GM23338 (cell line): ENCODE results near the gene CFAP74. TPM values are rescaled to one million over a fixed set of nuclear protein-coding genes. Genes with fewer than 3 reads are reported as not detected.
A peak's percentile ranks its signal among the peaks of the same experiment; 100 is the strongest.

Experiments used
- ATAC-seq: fragments of 200-7000 bp; cut with Tn5 transposase; 3 replicates; pipeline ENCODE4 v1.9.1; 2020
- DNase-seq: peaks from one replicate; pipeline ENCODE4 v3.0.0-alpha.2; 2015; ENCODE audit warnings: low spot score
- H2AFZ ChIP-seq: fragments of 200-600 bp; sonication (generic); 2 replicates; pipeline ENCODE4 v1.8.0; 2016; ENCODE audit warnings: antibody characterized with exemption, mild to moderate bottlenecking, moderate library complexity
- H3F3A ChIP-seq: fragments of 200-600 bp; sonication (generic); replicated peaks from 2 replicates; pipeline ENCODE4 v1.8.0; 2017; ENCODE audit warnings: antibody characterized with exemption, mixed run types, low read depth
- H3K27ac ChIP-seq: fragments of 200-600 bp; sonication (generic); 2 replicates; pipeline ENCODE4 v1.6.1; 2016; ENCODE audit warnings: low read depth
- H3K27me3 ChIP-seq: fragments of 200-600 bp; sonication (generic); 2 replicates; pipeline ENCODE4 v1.8.0; 2016; ENCODE audit warnings: mild to moderate bottlenecking, mixed run types, moderate library complexity; ENCODE audit not compliant: insufficient read depth
- H3K36me3 ChIP-seq: fragments of 200-600 bp; sonication (generic); 2 replicates; pipeline ENCODE4 v1.8.0; 2016; ENCODE audit warnings: mild to moderate bottlenecking; ENCODE audit not compliant: insufficient read depth
- H3K4me1 ChIP-seq: fragments of 200-600 bp; sonication (generic); 2 replicates; pipeline ENCODE4 v1.8.0; 2016; ENCODE audit warnings: mild to moderate bottlenecking, moderate library complexity; ENCODE audit not compliant: insufficient read depth
- H3K4me2 ChIP-seq: fragments of 200-600 bp; sonication (generic); 2 replicates; pipeline ENCODE4 v1.7.1; 2017; ENCODE audit warnings: mixed run types
- H3K4me3 ChIP-seq: fragments of 200-600 bp; sonication (generic); 2 replicates; pipeline ENCODE4 v1.6.1; 2016; ENCODE audit warnings: mixed run types
- H3K79me2 ChIP-seq: fragments of 200-600 bp; sonication (generic); replicated peaks from 2 replicates; pipeline ENCODE4 v1.8.0; 2017; ENCODE audit warnings: mild to moderate bottlenecking; ENCODE audit not compliant: insufficient read depth
- H3K9me2 ChIP-seq: fragments of 200-600 bp; sonication (generic); 2 replicates; pipeline ENCODE4 v1.8.0; 2017; ENCODE audit not compliant: insufficient read depth
- H4K20me1 ChIP-seq: fragments of 200-600 bp; sonication (generic); replicated peaks from 2 replicates; pipeline ENCODE4 v1.8.0; 2017; ENCODE audit warnings: mild to moderate bottlenecking; ENCODE audit not compliant: insufficient read depth
- H3K27ac Mint-ChIP-seq: 2 replicates; pipeline ENCODE4 v1.8.0; 2020; ENCODE audit warnings: inconsistent platforms, mild to moderate bottlenecking, moderate library complexity, mixed read lengths
- H3K27me3 Mint-ChIP-seq: 3 replicates; pipeline ENCODE4 v1.8.0; 2022; ENCODE audit warnings: low read depth, mild to moderate bottlenecking, moderate library complexity, mixed read lengths, inconsistent platforms; ENCODE audit not compliant: insufficient read depth, poor library complexity
- H3K36me3 Mint-ChIP-seq: 3 replicates; pipeline ENCODE4 v1.8.0; 2021; ENCODE audit warnings: low read depth, mild to moderate bottlenecking, inconsistent platforms, moderate library complexity, mixed read lengths
- H3K4me1 Mint-ChIP-seq: 3 replicates; pipeline ENCODE4 v1.8.0; 2020; ENCODE audit warnings: mild to moderate bottlenecking, inconsistent platforms, mixed read lengths
- H3K4me3 Mint-ChIP-seq: 3 replicates; pipeline ENCODE4 v1.8.0; 2021; ENCODE audit warnings: moderate library complexity, mild to moderate bottlenecking, inconsistent platforms, mixed read lengths
- H3K9me3 Mint-ChIP-seq: 3 replicates; pipeline ENCODE4 v1.8.0; 2020; ENCODE audit warnings: moderate library complexity, mild to moderate bottlenecking, inconsistent platforms, mixed read lengths
- CREB1 ChIP-seq: fragments of 250-450 bp; sonication (Bioruptor Pico); IDR thresholded peaks from 2 replicates; pipeline ENCODE4 v1.5.0; 2020; ENCODE audit warnings: low read depth, mild to moderate bottlenecking, moderate library complexity
- ETS1 ChIP-seq: IDR thresholded peaks from 2 replicates; pipeline ENCODE4 v1.6.1; 2016; ENCODE audit warnings: antibody characterized with exemption
- EZH2 ChIP-seq: fragments of 200-600 bp; sonication (generic); IDR thresholded peaks from one replicate; pipeline ENCODE4 v1.8.0; 2017; ENCODE audit warnings: antibody characterized with exemption, mild to moderate bottlenecking, low read depth; ENCODE audit not compliant: unreplicated experiment
- EZH2phosphoT487 ChIP-seq: fragments of 200-600 bp; sonication (generic); IDR thresholded peaks from one replicate; pipeline ENCODE4 v1.8.1; 2018; ENCODE audit warnings: antibody characterized with exemption; ENCODE audit not compliant: unreplicated experiment
- JUNB ChIP-seq: IDR thresholded peaks from one replicate; pipeline ENCODE4 v1.6.1; 2016; ENCODE audit warnings: antibody characterized with exemption; ENCODE audit not compliant: unreplicated experiment
- REST ChIP-seq: IDR thresholded peaks from one replicate; pipeline ENCODE4 v1.6.1; 2018; ENCODE audit warnings: antibody characterized with exemption; ENCODE audit not compliant: unreplicated experiment
- STAT1 ChIP-seq: IDR thresholded peaks from one replicate; pipeline ENCODE4 v1.6.1; 2016; ENCODE audit warnings: antibody characterized with exemption; ENCODE audit not compliant: unreplicated experiment
- ZNF114 ChIP-seq: fragments of 250-450 bp; sonication (Bioruptor Pico); IDR thresholded peaks from 2 replicates; pipeline ENCODE4 v1.5.0; 2020; ENCODE audit warnings: mild to moderate bottlenecking, moderate library complexity
- ZNF462 ChIP-seq: fragments of 250-450 bp; sonication (Bioruptor Pico); IDR thresholded peaks from 2 replicates; pipeline ENCODE4 v1.5.0; 2020; ENCODE audit warnings: mild to moderate bottlenecking, moderate library complexity
- polyA plus RNA-seq: library from polyadenylated mRNA; unstranded; fragments of >200 nt; fragmentation: Nextera tagmentation; extraction: Ambion mirVana; gene quantifications from 2 replicates; pipeline ENCODE4 v1.2.1, GENCODE V29; 2016
- total RNA-seq: library from RNA; depleted of rRNA; stranded (reverse); fragments of >200 nt; shearing (Covaris generic); gene quantifications from 2 replicates; pipeline ENCODE4 v1.2.3, GENCODE V29; 2014

Gene CFAP74
- total and polyA plus RNA-seq, 2 experiments from 2014 or later: 0.21 TPM; not detected in 1

- TF ChIP-seq ETS1 (no peak), STAT1 (no peak), ZNF114 (CRISPR knock-in tag) (no peak), EZH2 (no peak), JUNB (no peak), CREB1 (CRISPR knock-in tag) (no peak)
Observed at GRCh38 chr1:1929639-1930545, 73.7 kb downstream of the CFAP74 start (continued).

- DNase-seq (no peak), ATAC-seq (no peak; the same call in 2 of the 3 replicates)
- H3K27me3 ChIP-seq: no peaks in the 10 kb centered on the region
- no peaks in the 10 kb centered on the region for H3K36me3 Mint-ChIP-seq
- H3K36me3 ChIP-seq: no peaks in the 10 kb centered on the region
- H3K27ac Mint-ChIP-seq: no peak overlapping the region
- no peaks in the 10 kb centered on the region for H3K4me1 ChIP-seq
- H4K20me1 ChIP-seq: no peaks in the 10 kb centered on the region
- H3F3A ChIP-seq: 0 out of 2 replicates have a peak, but pooled peaks cover 10% of the 10 kb centered on the region
- H3K4me1 Mint-ChIP-seq: no peaks in the 10 kb centered on the region
- 0 out of 2 replicates have a peak, but pooled peaks cover 3% of the 10 kb centered on the region for H3K9me2 ChIP-seq
- H2AFZ ChIP-seq: peak overlapping the region; percentile 74
- H3K4me3 Mint-ChIP-seq: no peak overlapping the region
- peaks cover 16% of the 10 kb centered on the region for H3K9me3 Mint-ChIP-seq
- H3K79me2 ChIP-seq: no peaks in the 10 kb centered on the region
- no peak overlapping the region for H3K4me2 ChIP-seq
- peaks cover 5% of the 10 kb centered on the region for H3K27me3 Mint-ChIP-seq
- H3K4me3 ChIP-seq: no peak overlapping the region
- no peak overlapping the region for H3K27ac ChIP-seq
- TF ChIP-seq ZNF462 (CRISPR knock-in tag) (no peak), REST (no peak), EZH2phosphoT487 (no peak), ZNF114 (CRISPR knock-in tag) (no peak), ETS1 (no peak)
Observed at GRCh38 chr1:1929102-1929638, 74.4 kb downstream of the CFAP74 start.
